H1 (cell line): ENCODE data around the gene TAGLN3. TPM values are rescaled to one million over a fixed set of nuclear protein-coding genes. Genes with fewer than 3 reads are reported as not detected.

Experiments
- CTCF ChIA-PET: fragments of 300-600 bp; sonication (Branson Sonifier 250); formaldehyde crosslinking; loops from one replicate; lab custom pipeline; 2021; ENCODE audit not compliant: partially characterized antibody; lab: Charles Lee
- POLR2A ChIA-PET: fragments of 300-600 bp; sonication (Branson Sonifier 250); formaldehyde crosslinking; loops from one replicate; lab custom pipeline; 2021; ENCODE audit warnings: inconsistent platforms; ENCODE audit not compliant: partially characterized antibody; lab: Charles Lee
- DNase-seq, 2 experiments: peaks; one replicate each; pipeline versions ENCODE4 v3.0.0 to v3.0.0-alpha.2; 2010 to 2022; ENCODE audit warnings: low spot score in 2 of 2, low read depth in 1 of 2, mixed read lengths in 1 of 2
- FAIRE-seq: peaks from 2 replicates; lab custom pipeline; 2011; peaks lifted over from hg19 to GRCh38; lab: Jason Lieb, UNC
- H2AFZ ChIP-seq: 2 replicates; pipeline ENCODE4 v1.8.1; 2012; ENCODE audit warnings: low read length, inconsistent platforms
- H2AK5ac ChIP-seq: 2 replicates; pipeline ENCODE4 v1.6.1; 2013; ENCODE audit warnings: low read depth, low read length
- H2BK120ac ChIP-seq: replicated peaks from 2 replicates; pipeline ENCODE3; 2013; ENCODE audit warnings: low read depth, low read length, inconsistent platforms
- H2BK12ac ChIP-seq: 2 replicates; pipeline ENCODE4 v1.6.1; 2013; ENCODE audit warnings: low read depth, low read length
- H2BK15ac ChIP-seq: 2 replicates; pipeline ENCODE4 v1.6.1; 2013; ENCODE audit warnings: low read length
- H2BK20ac ChIP-seq: 2 replicates; pipeline ENCODE4 v1.6.1; 2013; ENCODE audit warnings: low read length
- H2BK5ac ChIP-seq: 2 replicates; pipeline ENCODE4 v1.6.1; 2013; ENCODE audit warnings: low read depth, low read length
- H3K14ac ChIP-seq: 2 replicates; pipeline ENCODE4 v1.6.1; 2013; ENCODE audit warnings: inconsistent platforms; ENCODE audit not compliant: insufficient read length
- H3K18ac ChIP-seq: 2 replicates; pipeline ENCODE4 v1.6.1; 2013; ENCODE audit warnings: low read length; ENCODE audit errors: extremely low read depth
- H3K23ac ChIP-seq: 2 replicates; pipeline ENCODE4 v1.6.1; 2013; ENCODE audit warnings: inconsistent platforms; ENCODE audit not compliant: insufficient read length
- H3K23me2 ChIP-seq: 2 replicates; pipeline ENCODE4 v1.6.1; 2013; ENCODE audit warnings: low read depth, low read length
- H3K27ac ChIP-seq: 2 replicates; pipeline ENCODE4 v1.6.1; 2011; ENCODE audit warnings: low read depth, low read length, inconsistent platforms
- H3K27me3 ChIP-seq, 4 experiments: replicated peaks in 1 of 4; 1 replicate in 1 of 4; 2 replicates in 3 of 4; pipeline versions ENCODE4 v1.6.1 to v1.8.1; 2011 to 2013; ENCODE audit warnings: low read length in 3 of 4, mild to moderate bottlenecking in 3 of 4, inconsistent platforms in 2 of 4, mixed read lengths in 2 of 4, moderate library complexity in 1 of 4; ENCODE audit not compliant: control insufficient read depth in 3 of 4, insufficient read depth in 3 of 4; ENCODE audit errors: extremely low read depth in 1 of 4
- H3K36me3 ChIP-seq, 4 experiments: 2 replicates each; pipeline versions ENCODE4 v1.6.1 to v1.8.1; 2011 to 2013; ENCODE audit warnings: mild to moderate bottlenecking in 4 of 4, low read length in 3 of 4, moderate library complexity in 2 of 4, control low read depth in 1 of 4, inconsistent platforms in 1 of 4; ENCODE audit not compliant: insufficient read depth in 4 of 4, control insufficient read depth in 2 of 4
- H3K4ac ChIP-seq: replicated peaks from 2 replicates; pipeline ENCODE3; 2013; ENCODE audit warnings: low read length, low read depth, mixed read lengths, inconsistent platforms; ENCODE audit not compliant: insufficient read length
- H3K4me1 ChIP-seq, 4 experiments: replicated peaks in 1 of 4; 1 replicate in 1 of 4; 2 replicates in 3 of 4; pipeline versions ENCODE4 v1.6.1 to v1.8.1; 2011 to 2013; ENCODE audit warnings: low read length in 3 of 4, inconsistent platforms in 2 of 4, mixed read lengths in 1 of 4; ENCODE audit not compliant: insufficient read depth in 4 of 4, control insufficient read depth in 3 of 4
- H3K4me2 ChIP-seq, 2 experiments: 2 replicates each; pipeline versions ENCODE4 v1.6.1 to v1.8.1; 2011 to 2013; ENCODE audit warnings: low read depth in 2 of 2, low read length in 2 of 2, control low read depth in 1 of 2, inconsistent platforms in 1 of 2, mild to moderate bottlenecking in 1 of 2; ENCODE audit not compliant: insufficient read depth in 1 of 2
- H3K4me3 ChIP-seq, 4 experiments: fragments of 200-600, 300-600 bp in 1 of 4; sonication (generic), shearing (Covaris generic), sonication (Bioruptor Twin) in 1 of 4; 2 replicates each; pipeline versions ENCODE4 v1.5.1 to v1.8.1; 2011 to 2016; ENCODE audit warnings: low read length in 4 of 4, low read depth in 3 of 4, control low read depth in 2 of 4, inconsistent platforms in 2 of 4, mild to moderate bottlenecking in 2 of 4, mixed read lengths in 1 of 4, moderate library complexity in 1 of 4; ENCODE audit not compliant: insufficient read depth in 2 of 4; ENCODE audit errors: extremely low read depth in 1 of 4
- H3K56ac ChIP-seq: replicated peaks from 2 replicates; pipeline ENCODE3; 2013; ENCODE audit warnings: low read depth, mild to moderate bottlenecking, mixed read lengths, low read length, inconsistent platforms; ENCODE audit not compliant: insufficient read length
- H3K79me1 ChIP-seq: 2 replicates; pipeline ENCODE4 v1.6.1; 2013; ENCODE audit warnings: low read depth, low read length, control low read depth
- H3K79me2 ChIP-seq, 2 experiments: 2 replicates each; pipeline versions ENCODE4 v1.6.1 to v1.8.1; 2012 to 2013; ENCODE audit warnings: low read length in 2 of 2, mild to moderate bottlenecking in 2 of 2, inconsistent platforms in 1 of 2; ENCODE audit not compliant: insufficient read depth in 2 of 2, control insufficient read depth in 1 of 2
- H3K9ac ChIP-seq, 4 experiments: replicated peaks in 1 of 4; 1 replicate in 1 of 4; 2 replicates in 3 of 4; pipeline versions ENCODE4 v1.6.1 to v1.8.1; 2011 to 2013; ENCODE audit warnings: low read depth in 3 of 4, low read length in 3 of 4, control low read depth in 2 of 4, mild to moderate bottlenecking in 2 of 4, moderate library complexity in 2 of 4, inconsistent platforms in 1 of 4; ENCODE audit errors: extremely low read depth in 1 of 4
- H3K9me3 ChIP-seq, 2 experiments: 2 replicates each; pipeline versions ENCODE4 v1.6.1 to v1.8.1; 2012 to 2013; ENCODE audit warnings: mild to moderate bottlenecking in 2 of 2, moderate library complexity in 2 of 2, control low read depth in 1 of 2, inconsistent platforms in 1 of 2, low read depth in 1 of 2, low read length in 1 of 2, mixed read lengths in 1 of 2; ENCODE audit not compliant: insufficient read depth in 2 of 2
- H4K20me1 ChIP-seq, 2 experiments: replicated peaks in 1 of 2; 2 replicates each; pipeline versions ENCODE3 to v1.8.1; 2011 to 2013; ENCODE audit warnings: inconsistent platforms in 2 of 2, low read length in 2 of 2, mild to moderate bottlenecking in 1 of 2; ENCODE audit not compliant: insufficient read depth in 2 of 2, control insufficient read depth in 1 of 2
- H4K5ac ChIP-seq: 2 replicates; pipeline ENCODE4 v1.6.1; 2013; ENCODE audit warnings: low read length, low read depth, mixed read lengths, inconsistent platforms; ENCODE audit not compliant: insufficient read length
- H4K8ac ChIP-seq: 2 replicates; pipeline ENCODE4 v1.8.0; 2013; ENCODE audit warnings: mild to moderate bottlenecking, moderate library complexity, low read length, inconsistent platforms; ENCODE audit not compliant: insufficient read depth; ENCODE audit errors: extremely low read depth
- H4K91ac ChIP-seq: replicated peaks from 2 replicates; pipeline ENCODE3; 2013; ENCODE audit warnings: low read length, mixed read lengths, inconsistent platforms; ENCODE audit not compliant: insufficient read length
- CREB1 ChIP-seq: IDR thresholded peaks from 2 replicates; pipeline ENCODE4 v1.6.1; 2012; ENCODE audit warnings: inconsistent platforms
- EGR1 ChIP-seq: IDR thresholded peaks from 2 replicates; pipeline ENCODE4 v1.6.1; 2011; ENCODE audit warnings: low read depth, low read length, borderline replicate concordance
- EP300 ChIP-seq, 2 experiments: IDR thresholded peaks; 1 replicate in 1 of 2; 2 replicates in 1 of 2; pipeline ENCODE4 v1.6.1; 2011 to 2012; ENCODE audit warnings: low read depth in 2 of 2, low read length in 2 of 2, mild to moderate bottlenecking in 2 of 2, borderline replicate concordance in 1 of 2, inconsistent platforms in 1 of 2, moderate library complexity in 1 of 2
- GTF2F1 ChIP-seq: IDR thresholded peaks from 2 replicates; pipeline ENCODE4 v1.6.1; 2012; ENCODE audit warnings: low read depth, low read length, improper control_type of control experiment, borderline replicate concordance
- NRF1 ChIP-seq: IDR thresholded peaks from 2 replicates; pipeline ENCODE4 v1.6.1; 2011; ENCODE audit warnings: mild to moderate bottlenecking, low read depth, low read length, improper control_type of control experiment
- RBBP5 ChIP-seq: IDR thresholded peaks from 2 replicates; pipeline ENCODE4 v1.7.1; 2012; ENCODE audit warnings: low read depth, mild to moderate bottlenecking, inconsistent platforms, low read length, moderate library complexity, borderline replicate concordance
- SIN3A ChIP-seq, 2 experiments: IDR thresholded peaks in 1 of 2; conservative IDR thresholded peaks in 1 of 2; 2 replicates each; pipeline ENCODE4 v1.6.1; 2011 to 2012; ENCODE audit warnings: low read length in 2 of 2, improper control_type of control experiment in 1 of 2, low read depth in 1 of 2, mild to moderate bottlenecking in 1 of 2
- SIX5 ChIP-seq: IDR thresholded peaks from 2 replicates; pipeline ENCODE4 v1.6.1; 2011; ENCODE audit warnings: mild to moderate bottlenecking, low read depth, low read length
- ZNF274 ChIP-seq: IDR thresholded peaks from 2 replicates; pipeline ENCODE4 v1.7.0; 2012; ENCODE audit warnings: low read length, borderline replicate concordance; ENCODE audit errors: extremely low read depth
- WGBS, 2 experiments: shearing (Covaris generic) in 1 of 2; methylation state at CpG; one replicate each; pipeline versions ENCODE4 v1.1.6 to v1.1.7; 2013 to 2015; ENCODE audit warnings: low lambda C conversion rate in 2 of 2, mixed read lengths in 2 of 2, inconsistent platforms in 1 of 2, low coverage in 1 of 2, missing lambda C conversion rate in 1 of 2; ENCODE audit not compliant: insufficient replicate concordance in 2 of 2, insufficient coverage in 1 of 2, insufficient read length in 1 of 2; ENCODE audit errors: extremely low coverage in 1 of 2, missing lambda C conversion rate in 1 of 2; 5-methylcytosine and 5-hydroxymethylcytosine counted together
- polyA plus RNA-seq, 7 experiments: library from polyadenylated mRNA; depleted of rRNA in 3 of 7; stranded (reverse) in 5 of 7; unstranded in 2 of 7; fragments of >200 nt in 5 of 7; fragments of 200-250 nt in 2 of 7; gene quantifications; 1 replicate in 5 of 7; 2 replicates in 1 of 7; 4 replicates in 1 of 7; pipeline versions ENCODE4 v1.2.1 to v1.2.3, GENCODE V29; 2011 to 2013; ENCODE audit warnings: missing spikeins in 2 of 7, mixed read lengths in 2 of 7
- total RNA-seq: library from RNA; stranded (reverse); fragmentation: NEBNext Ultra II Directional; extraction: Animal tissue kit (Norgen Biotek cat#: 25700); gene quantifications from 2 replicates; pipeline ENCODE4 v1.2.1, GENCODE V29; 2021

The TAGLN3 gene
- total and polyA plus RNA-seq, 2 of the 8 experiments (the other 6 are each of a cell fraction or from before 2014, with no cell fraction given) = 6.3 to 7.5 TPM

DNA sequence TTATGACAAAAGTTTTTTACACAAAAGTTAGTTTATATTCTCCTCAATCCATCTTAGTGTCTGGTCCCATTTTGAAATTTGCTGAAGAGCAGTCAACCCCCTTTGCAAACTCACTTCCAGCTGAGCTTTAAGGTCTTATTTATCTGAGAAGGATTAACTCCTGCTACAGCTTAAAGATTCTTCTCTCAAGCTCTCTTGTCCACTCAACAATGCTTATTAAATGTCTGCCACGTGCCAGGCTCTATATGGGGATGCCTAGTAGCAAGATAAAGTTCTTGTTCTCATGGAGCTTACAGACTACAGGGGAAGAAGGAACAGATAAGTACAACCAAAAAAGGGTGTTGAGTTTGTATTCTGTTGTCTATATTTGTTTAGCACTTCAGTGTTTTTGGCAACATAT, 54.5 kb downstream of the TAGLN3 start:
- no peak overlapping the region for H2BK12ac ChIP-seq
- H3K23me2 ChIP-seq = peaks cover 2% of the 10 kb centered on the region
- H3K9me3 ChIP-seq = no peaks in the 10 kb centered on the region
- H3K14ac ChIP-seq = no peak overlapping the region
- no peak overlapping the region for H3K27ac ChIP-seq
- no peak overlapping the region for H3K56ac ChIP-seq
- H3K4ac ChIP-seq = no peak overlapping the region
- H3K79me2 ChIP-seq = no peaks in the 10 kb centered on the region
- no peak overlapping the region for H2AFZ ChIP-seq
- CTCF ChIA-PET = interaction anchor here (0.7 to 3.0 kb wide), 6 partner anchors 8 to 460 kb away, joined by 3 to 15 read pairs (median 4); no protein-coding TSS in a partner anchor
- H4K5ac ChIP-seq = no peak overlapping the region
- no peaks in the 10 kb centered on the region for H3K79me1 ChIP-seq
- H3K27me3 ChIP-seq = no peaks in the 10 kb centered on the region
- no peak overlapping the region for H4K8ac ChIP-seq
- H3K9ac ChIP-seq = no peak overlapping the region; a peak in 2 of 7 replicates
- H2BK20ac ChIP-seq = no peak overlapping the region
- H4K20me1 ChIP-seq = no peaks in the 10 kb centered on the region
- H2BK5ac ChIP-seq = no peak overlapping the region
- H3K4me1 ChIP-seq = peaks cover 0 to 10% (median 3%) of the 10 kb centered on the region in 4 experiments; a peak in 3 of 7 replicates
- no peaks in the 10 kb centered on the region for H3K36me3 ChIP-seq
- POLR2A ChIA-PET = interaction anchor here (1.2 kb wide), 1 partner anchor 133 kb away, joined by 3 read pairs; no protein-coding TSS in a partner anchor
- no peak overlapping the region for H4K91ac ChIP-seq
- FAIRE-seq (peak; percentile 13), DNase-seq (no peak)
- no peak overlapping the region for H3K4me3 ChIP-seq
- no peak overlapping the region for H3K4me2 ChIP-seq
- no peak overlapping the region for H2AK5ac ChIP-seq
- H2BK15ac ChIP-seq = no peak overlapping the region
- no peak overlapping the region for H2BK120ac ChIP-seq
- no peak overlapping the region for H3K23ac ChIP-seq
- TF ChIP-seq EGR1 (no peak), SIN3A (conservative IDR thresholded peaks at IDR 0.05 in 1 of 2, IDR thresholded peaks at IDR 0.05 in 1 of 2; ENCODE audit: low read depth in 1 of 2, low read length in 2 of 2) (no peak), EP300 (IDR thresholded peaks at IDR 0.05; ENCODE audit: borderline replicate concordance in 1 of 2, low read depth in 2 of 2, low read length in 2 of 2) (no peak), CREB1 (no peak), ZNF274 (no peak), NRF1 (no peak), SIX5 (no peak), RBBP5 (no peak), GTF2F1 (no peak)
- 44% methylated on average over 1 of the region's 1 CpG; no CpG with 5 or more reads in 1 of the 2 experiments for WGBS, 2 experiments
- no peak overlapping the region for H3K18ac ChIP-seq
